ENCODE measurements around the gene SRI.
"Not testable (repeated sequence)": the region's sequence is repeated elsewhere in the genome, so short reads cannot be mapped to it uniquely, and the experiment has no call there.

Gene SRI

DNA sequence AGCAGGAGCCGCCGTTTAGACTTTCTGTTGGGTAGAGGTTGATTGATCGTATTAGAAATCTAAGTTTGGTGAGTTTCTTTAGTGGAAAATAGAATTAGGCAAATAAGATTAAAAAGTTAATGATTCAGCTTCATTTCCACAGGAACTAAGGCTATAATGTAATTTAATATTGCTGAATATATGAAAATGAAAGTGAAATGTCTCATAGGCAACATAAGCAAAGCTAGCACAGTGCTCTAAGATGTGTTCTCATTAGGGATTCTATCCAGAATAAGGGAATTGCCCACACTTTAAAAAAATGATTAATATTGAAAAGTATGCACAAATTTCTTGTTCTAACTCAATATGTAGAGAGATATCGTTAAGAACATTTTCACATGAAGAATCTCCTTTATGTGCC, 47.0 kb downstream of the SRI start:
- DNase-seq = no peak

DNA sequence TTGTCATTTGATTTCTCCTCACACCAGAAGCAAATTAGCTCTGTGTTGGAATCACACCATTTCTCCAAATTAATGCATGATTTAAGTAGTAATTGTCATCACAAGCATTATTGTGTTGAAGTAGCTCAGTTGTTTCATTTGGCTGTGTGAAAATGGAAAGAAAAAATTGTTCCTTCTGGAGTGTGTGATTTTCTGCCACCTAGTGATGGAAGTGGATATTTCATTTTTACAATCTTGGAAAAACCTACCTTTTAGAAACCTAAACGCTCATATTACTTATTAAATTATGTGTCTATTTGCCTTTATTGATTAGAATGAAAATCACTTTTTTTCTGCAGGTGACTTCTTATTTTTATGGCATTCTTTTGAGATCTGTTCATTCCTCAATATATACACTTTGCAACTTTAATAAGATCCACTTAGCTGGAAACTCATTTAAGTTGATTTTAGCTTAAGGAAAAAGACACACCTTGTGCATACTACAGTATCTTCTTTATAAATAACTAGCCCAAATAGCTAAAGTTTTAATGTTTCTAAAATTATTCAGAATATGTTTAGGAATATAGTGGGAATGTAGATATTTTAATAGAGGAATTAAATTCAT, 50.0 kb downstream of the SRI start:
- peak in 2 of 6 experiments; percentile 0 to 13 for DNase-seq

DNA sequence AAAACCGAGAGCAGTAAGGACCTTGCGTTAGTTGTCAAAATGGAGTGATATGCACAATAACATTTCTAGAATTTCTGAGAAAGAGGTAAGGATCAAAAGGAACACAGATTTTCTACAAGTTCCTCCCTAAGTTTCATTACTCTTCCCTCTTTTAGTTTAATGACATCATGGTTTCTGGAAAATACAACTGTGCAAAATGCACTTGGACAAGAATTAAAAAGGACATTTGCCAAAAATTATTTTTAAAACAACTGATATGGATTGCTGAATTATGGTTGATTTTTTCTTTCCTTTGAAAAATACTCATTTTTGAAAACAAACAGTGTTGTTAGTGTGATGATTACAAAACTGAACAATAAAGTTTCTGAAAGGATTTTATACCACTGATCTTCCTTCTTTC, 52.1 kb downstream of the SRI start:
- DNase-seq = no peak

DNA sequence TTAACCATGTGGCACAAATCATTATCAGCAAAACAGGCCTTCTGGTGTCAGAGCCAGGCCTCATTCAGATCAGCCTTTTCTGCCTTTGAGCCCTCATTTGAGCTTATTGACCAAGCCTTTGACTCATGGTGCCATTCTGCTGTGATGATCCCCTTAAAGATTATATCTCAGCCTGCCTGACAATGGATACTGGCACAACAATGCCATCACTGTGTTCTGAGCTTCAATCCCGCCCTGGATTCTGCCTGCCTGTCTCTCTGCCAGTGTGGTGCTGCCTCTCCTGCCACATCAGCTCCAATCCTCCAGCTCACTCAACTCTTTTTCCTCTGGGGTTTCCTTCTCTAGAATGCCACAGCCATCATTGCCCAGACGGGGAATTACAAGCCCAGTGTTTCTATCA, 52.6 kb downstream of the SRI start:
- DNase-seq = no peak

DNA sequence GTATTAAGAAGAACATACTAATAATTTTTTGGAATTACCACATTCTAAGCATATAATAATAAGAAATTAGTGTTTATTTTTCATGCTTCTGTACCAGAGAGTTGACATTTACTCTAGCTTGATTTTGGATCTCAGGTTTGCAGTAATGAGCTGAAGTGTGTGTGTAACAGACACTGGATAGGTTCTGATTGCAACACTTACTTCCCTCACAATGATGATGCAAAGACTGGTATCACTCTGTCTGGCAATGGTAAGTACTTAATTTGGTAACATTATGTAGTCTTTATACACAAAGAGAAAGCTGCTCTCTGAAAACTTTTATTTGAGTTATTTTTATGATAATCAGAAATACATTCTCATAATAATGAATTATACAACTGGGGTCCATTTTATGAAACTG, 54.1 kb downstream of the SRI start:
- DNase-seq = no peak

DNA sequence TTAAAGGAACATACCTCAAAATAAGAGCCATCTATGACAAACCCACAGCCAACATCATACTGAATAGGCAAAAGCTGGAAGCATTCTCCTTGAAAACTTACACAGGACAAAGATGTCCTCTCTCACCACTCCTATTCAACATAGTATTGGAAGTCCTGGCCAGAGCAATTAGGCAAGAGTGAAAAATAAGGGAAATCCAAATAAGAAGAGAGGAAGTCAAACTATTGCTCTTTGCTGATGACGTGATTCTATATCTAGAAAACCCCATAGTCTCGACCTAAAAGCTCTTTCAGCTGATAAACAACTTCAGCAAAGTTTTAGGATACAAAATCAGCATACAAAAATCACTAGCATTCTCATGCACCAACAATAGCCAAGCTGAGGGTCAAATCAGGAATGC, 60.1 kb downstream of the SRI start:
- not testable (repeated sequence) for DNase-seq

DNA sequence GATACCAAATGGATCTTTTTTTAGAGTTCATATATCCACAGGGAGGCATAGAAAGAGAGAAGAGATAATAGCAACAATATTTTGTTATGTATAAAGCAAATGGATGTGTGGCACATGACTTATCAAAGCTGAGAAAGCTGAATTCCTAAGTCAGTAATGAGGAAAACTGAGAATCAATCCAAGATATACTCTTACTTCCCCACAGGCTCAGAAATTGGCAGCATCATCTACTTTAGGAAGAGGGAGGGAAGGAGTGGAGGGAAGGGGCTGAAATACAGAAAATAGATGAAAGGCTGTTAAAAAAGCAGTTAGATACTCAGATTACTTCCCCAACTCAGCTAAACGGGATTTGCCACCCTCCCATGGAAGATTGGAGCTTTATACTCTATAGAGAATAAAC, 63.5 kb downstream of the SRI start:
- DNase-seq = no peak

DNA sequence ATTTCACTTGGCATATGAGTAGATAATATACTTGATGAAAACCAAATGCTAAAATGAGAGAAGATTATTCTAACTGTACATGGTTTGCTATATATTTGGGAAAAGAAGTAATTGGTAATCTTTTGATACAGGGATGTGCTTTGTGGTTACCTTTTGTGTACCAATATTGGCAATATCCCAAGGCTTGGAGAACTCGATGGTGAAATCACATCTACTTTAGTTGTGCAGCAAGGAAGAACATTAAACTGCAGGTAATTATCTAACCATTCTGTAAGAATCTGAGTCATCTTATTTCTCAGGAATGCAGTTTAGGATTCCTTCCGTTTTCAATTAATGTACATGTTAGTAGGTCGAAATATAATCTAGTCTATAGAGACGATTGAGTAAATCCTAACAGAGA, 64.1 kb downstream of the SRI start:
- DNase-seq = no peak

Data from stimulated activated naive CD4-positive, alpha-beta T cell (primary cell).